K562 (cell line): ENCODE data around the gene TFPI2. TPM values are rescaled to one million over a fixed set of nuclear protein-coding genes. Genes with fewer than 3 reads are reported as not detected.
A peak's percentile ranks its signal among the peaks of the same experiment; 100 is the strongest.

Source experiments
- ATAC-seq: fragments of 200-7000 bp; cut with Tn5 transposase; 3 replicates; pipeline ENCODE4 v1.9.1; 2020; ENCODE audit warnings: moderate library complexity
- BruUV-seq: library from RNA; stranded (reverse); fragments of 400-500 nt; replicated peaks from 2 replicates; lab custom pipeline; 2021; lab: Mats Ljungman, UMichigan
- CTCF ChIA-PET: fragments of 300-600 bp; formaldehyde crosslinking; extraction: SDS; loops from one replicate; lab custom pipeline; 2021; ENCODE audit warnings: low intra/inter-chr PET ratio; lab: Yijun Ruan, JAX
- POLR2A ChIA-PET: fragments of 300-600, 350-650 bp; sonication (Branson Sonifier 250); formaldehyde crosslinking; extraction: SDS; loops from one replicate; lab custom pipeline; 2021; ENCODE audit warnings: antibody characterized with exemption, inconsistent platforms; lab: Yijun Ruan, JAX
- DNase-seq, 4 experiments: peaks; one replicate each; pipeline versions ENCODE4 v3.0.0 to v3.0.0-alpha.2; 2011 to 2018; ENCODE audit warnings: low spot score in 3 of 4, mixed read lengths in 3 of 4; ENCODE audit errors: extremely low read depth in 1 of 4
- FAIRE-seq: peaks from 2 replicates; lab custom pipeline; 2011; peaks lifted over from hg19 to GRCh38; lab: Jason Lieb, UNC
- H2AFZ ChIP-seq: 2 replicates; pipeline ENCODE4 v1.6.0; 2011; ENCODE audit warnings: low read depth, low read length, control low read depth, inconsistent platforms
- H3K27ac ChIP-seq: fragments of 200-600 bp; 3 replicates; pipeline ENCODE4 v1.8.0; 2011; ENCODE audit warnings: low read depth, mild to moderate bottlenecking, control low read depth, inconsistent platforms, low read length, moderate library complexity, mixed read lengths; ENCODE audit errors: extremely low read depth
- H3K27me3 ChIP-seq, 2 experiments: fragments of 300-600 bp in 1 of 2; 2 replicates in 1 of 2; 3 replicates in 1 of 2; pipeline versions ENCODE4 v1.6.0 to v1.8.0; 2011; ENCODE audit warnings: inconsistent platforms in 2 of 2, low read length in 2 of 2, mild to moderate bottlenecking in 1 of 2, mixed read lengths in 1 of 2, moderate library complexity in 1 of 2; ENCODE audit not compliant: control insufficient read depth in 2 of 2, insufficient read depth in 2 of 2
- H3K36me3 ChIP-seq: fragments of 300-600 bp; 3 replicates; pipeline ENCODE4 v1.8.0; 2011; ENCODE audit warnings: mild to moderate bottlenecking, low read length, inconsistent platforms; ENCODE audit not compliant: control insufficient read depth, insufficient read depth
- H3K4me1 ChIP-seq, 2 experiments: fragments of 200-600 bp in 1 of 2; replicated peaks in 1 of 2; 2 replicates in 1 of 2; 3 replicates in 1 of 2; pipeline versions ENCODE4 v1.5.1 to v1.8.0; 2011; ENCODE audit warnings: inconsistent platforms in 2 of 2, low read length in 2 of 2, mild to moderate bottlenecking in 1 of 2, mixed read lengths in 1 of 2, moderate library complexity in 1 of 2; ENCODE audit not compliant: control insufficient read depth in 2 of 2, insufficient read depth in 2 of 2
- H3K4me2 ChIP-seq: 2 replicates; pipeline ENCODE4 v1.6.1; 2011; ENCODE audit warnings: low read length, control low read depth, inconsistent platforms, mixed read lengths; ENCODE audit not compliant: insufficient read depth
- H3K4me3 ChIP-seq: fragments of 200-600 bp; sonication (generic), shearing (Covaris generic); 2 replicates; pipeline ENCODE4 v1.5.1; 2016; ENCODE audit warnings: control low read depth, inconsistent platforms
- H3K79me2 ChIP-seq: fragments of 200-600 bp; 3 replicates; pipeline ENCODE4 v1.8.0; 2011; ENCODE audit warnings: low read length, inconsistent platforms; ENCODE audit not compliant: control insufficient read depth, insufficient read depth
- H3K9ac ChIP-seq, 2 experiments: 2 replicates each; pipeline versions ENCODE4 v1.6.0 to v1.6.1; 2011; ENCODE audit warnings: low read depth in 2 of 2, low read length in 2 of 2, control low read depth in 1 of 2, inconsistent platforms in 1 of 2, mild to moderate bottlenecking in 1 of 2, mixed read lengths in 1 of 2; ENCODE audit not compliant: insufficient read depth in 1 of 2
- H3K9me1 ChIP-seq: one replicate; pipeline ENCODE4 v1.6.0; 2011; ENCODE audit warnings: inconsistent platforms, mild to moderate bottlenecking, low read length, moderate library complexity; ENCODE audit not compliant: control insufficient read depth, insufficient read depth
- H3K9me3 ChIP-seq: replicated peaks from 2 replicates; pipeline ENCODE4 v1.5.1; 2011; ENCODE audit warnings: low read depth, low read length, inconsistent platforms; ENCODE audit not compliant: control insufficient read depth, insufficient read depth
- H4K20me1 ChIP-seq: replicated peaks from 2 replicates; pipeline ENCODE4 v1.6.1; 2011; ENCODE audit warnings: low read length, inconsistent platforms, mixed read lengths; ENCODE audit not compliant: control insufficient read depth, insufficient read depth
- BACH1 ChIP-seq: fragments of 200-800 bp; sonication (Bioruptor generic); IDR thresholded peaks from 2 replicates; pipeline ENCODE4 v1.6.1; 2016; ENCODE audit warnings: missing genetic modification characterization, missing compliant biosample characterization
- DNMT1 ChIP-seq: fragments of 450-650 bp; IDR thresholded peaks from 2 replicates; pipeline ENCODE4 v1.6.1; 2016; ENCODE audit warnings: antibody characterized with exemption, mild to moderate bottlenecking
- NR3C1 ChIP-seq: sonication (generic); formaldehyde crosslinking; IDR thresholded peaks from 2 replicates; pipeline ENCODE4 v1.8.1; 2022; ENCODE audit warnings: missing genetic modification reagents
- RAD21 ChIP-seq, 2 experiments: fragments of 250-450 bp in 1 of 2; fragments of 450-650 bp in 1 of 2; sonication (Bioruptor Pico) in 1 of 2; formaldehyde crosslinking in 1 of 2; IDR thresholded peaks in 1 of 2; conservative IDR thresholded peaks in 1 of 2; 2 replicates each; pipeline versions ENCODE4 v1.4.0 to v1.8.0; 2020 to 2022; ENCODE audit warnings: mild to moderate bottlenecking in 2 of 2, moderate library complexity in 1 of 2
- RBM25 ChIP-seq: fragments of 200-400 bp; formaldehyde crosslinking; IDR thresholded peaks from 2 replicates; pipeline ENCODE4 v1.6.1; 2018; ENCODE audit warnings: low read length, low read depth, moderate library complexity; ENCODE audit not compliant: severe bottlenecking
- TEAD4 ChIP-seq, 2 experiments: sonication (generic) in 1 of 2; formaldehyde crosslinking in 1 of 2; IDR thresholded peaks; 2 replicates each; pipeline versions ENCODE4 v1.6.1 to v1.8.0; 2012 to 2022; ENCODE audit warnings: borderline replicate concordance in 1 of 2, inconsistent platforms in 1 of 2, low read length in 1 of 2, mild to moderate bottlenecking in 1 of 2, missing genetic modification reagents in 1 of 2
- WGBS: fragments of 100-300 bp; shearing (Covaris generic); methylation state at CpG from one replicate; pipeline ENCODE4 v1.1.6; 2016; ENCODE audit warnings: low coverage, mixed read lengths; ENCODE audit not compliant: insufficient coverage; ENCODE audit errors: missing lambda C conversion rate; 5-methylcytosine and 5-hydroxymethylcytosine counted together
- in situ Hi-C: fragments of 300-500 bp; cut with MboI; formaldehyde crosslinking; loops from 4 replicates; pipeline ENCODE4 v1.15.0; 2018; ENCODE audit warnings: inconsistent platforms, mixed read lengths
- intact Hi-C: fragments of 100-400 bp; cut with micrococcal nuclease; formaldehyde crosslinking; loops from 2 replicates; pipeline ENCODE4 v1.14.2; 2022
- polyA plus RNA-seq, 8 experiments: library from polyadenylated mRNA; depleted of rRNA in 4 of 8; stranded (reverse) in 5 of 8; unstranded in 3 of 8; fragments of >200 nt; fragmentation: Nextera tagmentation in 2 of 8; fragmentation: Illumina TruSeq in 1 of 8; extraction: Ambion mirVana in 2 of 8; extraction: Trizol in 1 of 8; gene quantifications; 2 replicates each; pipeline versions ENCODE4 v1.2.1 to v1.2.3, GENCODE V29; 2011 to 2014; ENCODE audit warnings: inconsistent platforms in 1 of 8, missing spikeins in 1 of 8
- total RNA-seq, 7 experiments: library from RNA; depleted of rRNA in 6 of 7; stranded (reverse); fragments of >200 nt in 6 of 7; fragmentation: Illumina TruSeq in 2 of 7; extraction: Trizol in 2 of 7; gene quantifications; 2 replicates each; pipeline versions ENCODE4 v1.2.1 to v1.2.3, GENCODE V29; 2011 to 2021; ENCODE audit warnings: low replicate concordance in 1 of 7
- TF ChIP-seq, protein P1 (sequence below): fragments of 450-650 bp; IDR thresholded peaks from 2 replicates; pipeline ENCODE4 v1.6.1; 2017; ENCODE audit warnings: mild to moderate bottlenecking, moderate library complexity

Gene TFPI2
- total and polyA plus RNA-seq, 9 of the 15 experiments (the other 6 are each of a cell fraction or from before 2014, with no cell fraction given) = 0.07 to 0.25 (median 0.11) TPM; not detected in 4

DNA sequence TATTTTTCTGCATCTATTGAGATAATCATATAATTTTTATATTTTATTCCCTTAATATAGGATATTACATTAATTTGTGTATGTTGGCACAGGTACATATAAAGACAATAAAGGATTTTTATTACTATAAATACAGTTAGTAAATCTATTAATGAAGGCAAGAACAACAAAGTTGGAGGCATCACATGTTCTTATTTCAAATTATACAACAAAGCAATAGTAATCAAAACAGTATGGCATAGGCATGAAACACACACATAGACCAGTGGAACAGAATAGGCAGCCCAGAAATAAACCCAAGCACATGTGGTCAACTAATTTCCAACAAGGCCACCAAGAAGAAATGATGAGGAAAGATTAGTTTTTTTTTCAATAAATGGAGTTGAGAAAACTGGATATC is 11.2 kb downstream of the TFPI2 start:
- Histone ChIP-seq H3K4me1 (no peaks in the 10 kb centered on the region), H3K27ac (no peak overlapping the region), H4K20me1 (no peaks in the 10 kb centered on the region), H3K9me3 (no peaks in the 10 kb centered on the region), H3K4me3 (no peak overlapping the region), H3K9me1 (no peaks in the 10 kb centered on the region), H3K36me3 (no peaks in the 10 kb centered on the region), H2AFZ (no peak overlapping the region), H3K9ac (no peak overlapping the region), H3K4me2 (no peak overlapping the region), H3K27me3 (no peaks in the 10 kb centered on the region), H3K79me2 (no peaks in the 10 kb centered on the region)
- ATAC-seq = no peak
- no TSS peak for BruUV-seq
- in situ Hi-C loops (no loop called here), intact Hi-C loops (no loop called here)
- ChIA-PET POLR2A (no interaction called here), CTCF (no interaction called here)
- FAIRE-seq = no peak
- peak; percentile 69 for TF ChIP-seq RBM25
- TF ChIP-seq NR3C1 (CRISPR knock-in tag) = no peak
- no peak for TF ChIP-seq BACH1
- TF ChIP-seq, protein P1, sequence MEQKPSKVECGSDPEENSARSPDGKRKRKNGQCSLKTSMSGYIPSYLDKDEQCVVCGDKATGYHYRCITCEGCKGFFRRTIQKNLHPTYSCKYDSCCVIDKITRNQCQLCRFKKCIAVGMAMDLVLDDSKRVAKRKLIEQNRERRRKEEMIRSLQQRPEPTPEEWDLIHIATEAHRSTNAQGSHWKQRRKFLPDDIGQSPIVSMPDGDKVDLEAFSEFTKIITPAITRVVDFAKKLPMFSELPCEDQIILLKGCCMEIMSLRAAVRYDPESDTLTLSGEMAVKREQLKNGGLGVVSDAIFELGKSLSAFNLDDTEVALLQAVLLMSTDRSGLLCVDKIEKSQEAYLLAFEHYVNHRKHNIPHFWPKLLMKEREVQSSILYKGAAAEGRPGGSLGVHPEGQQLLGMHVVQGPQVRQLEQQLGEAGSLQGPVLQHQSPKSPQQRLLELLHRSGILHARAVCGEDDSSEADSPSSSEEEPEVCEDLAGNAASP = no peak
- no peak for DNase-seq

DNA sequence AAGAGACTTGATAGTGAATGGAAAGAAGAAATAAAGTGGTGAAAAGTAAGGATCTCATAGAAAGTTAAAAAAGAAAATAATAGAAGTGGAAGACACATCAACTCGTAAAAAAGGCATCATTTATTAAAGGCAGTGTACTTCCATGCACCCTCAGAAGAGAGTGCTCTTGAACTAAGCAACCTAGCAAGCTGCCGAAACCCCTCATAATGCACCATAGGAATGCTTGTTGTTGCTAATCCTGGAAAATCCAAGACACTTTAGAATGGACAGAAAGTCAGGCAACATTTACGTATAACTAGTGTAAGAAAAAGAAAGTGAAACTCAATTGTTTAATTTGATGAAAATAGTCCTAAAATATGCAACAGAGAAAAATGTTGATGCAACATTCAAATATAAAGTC is 12.8 kb downstream of the TFPI2 start:
- no peaks in the 10 kb centered on the region for H3K36me3 ChIP-seq
- intact Hi-C loops = no loop called here
- no TSS peak for BruUV-seq
- ChIA-PET POLR2A (no interaction called here), CTCF (no interaction called here)
- FAIRE-seq = no peak
- no peaks in the 10 kb centered on the region for H3K79me2 ChIP-seq
- DNase-seq = no peak
- no peaks in the 10 kb centered on the region for H3K27me3 ChIP-seq
- no peaks in the 10 kb centered on the region for H4K20me1 ChIP-seq
- no peaks in the 10 kb centered on the region for H3K4me1 ChIP-seq
- 2% methylated on average over 3 of the region's 3 CpGs for WGBS
- no peak overlapping the region for H2AFZ ChIP-seq
- H3K9ac ChIP-seq = no peak overlapping the region
- H3K4me3 ChIP-seq = no peak overlapping the region
- no peak for ATAC-seq
- H3K4me2 ChIP-seq = no peak overlapping the region
- H3K27ac ChIP-seq = no peak overlapping the region
- in situ Hi-C loops = no loop called here
- H3K9me1 ChIP-seq = no peaks in the 10 kb centered on the region
- no peak for TF ChIP-seq TEAD4 (IDR thresholded peaks at IDR 0.05; ENCODE audit: low read length)
- TF ChIP-seq TEAD4 (CRISPR knock-in tag; IDR thresholded peaks at IDR 0.05; ENCODE audit: borderline replicate concordance) = no peak
- peak in 1 of 2 experiments; percentile 33; a peak in 2 of 4 replicates for TF ChIP-seq RAD21 (CRISPR knock-in tag; conservative IDR thresholded peaks at IDR 0.05 in 1 of 2, IDR thresholded peaks at IDR 0.05 in 1 of 2)
- TF ChIP-seq DNMT1 = no peak
- H3K9me3 ChIP-seq = no peaks in the 10 kb centered on the region
